Sigmoid colon (tissue), 4 donors: ENCODE measurements around the gene SLAMF9.

ENCODE experiments used
- EP300 ChIP-seq, 4 donors: sonication (generic); formaldehyde crosslinking; IDR thresholded peaks; one replicate each; pipeline ENCODE4 v1.6.1; 2017; ENCODE audit warnings: antibody characterized with exemption in 4 of 4
- POLR2A ChIP-seq, 2 donors: fragments of 450-650 bp; IDR thresholded peaks; one replicate each; pipeline ENCODE4 v1.6.1; 2016; ENCODE audit warnings: antibody characterized with exemption in 2 of 2, mild to moderate bottlenecking in 2 of 2, moderate library complexity in 2 of 2
- TF ChIP-seq, protein P1 (sequence below), 4 experiments: fragments of 450-650 bp in 3 of 4; fragments of 200-600 bp in 1 of 4; IDR thresholded peaks; one replicate each; pipeline ENCODE4 v1.5.1; 2016 to 2019; ENCODE audit warnings: antibody characterized with exemption in 4 of 4, mild to moderate bottlenecking in 3 of 4, moderate library complexity in 2 of 4

DNA sequence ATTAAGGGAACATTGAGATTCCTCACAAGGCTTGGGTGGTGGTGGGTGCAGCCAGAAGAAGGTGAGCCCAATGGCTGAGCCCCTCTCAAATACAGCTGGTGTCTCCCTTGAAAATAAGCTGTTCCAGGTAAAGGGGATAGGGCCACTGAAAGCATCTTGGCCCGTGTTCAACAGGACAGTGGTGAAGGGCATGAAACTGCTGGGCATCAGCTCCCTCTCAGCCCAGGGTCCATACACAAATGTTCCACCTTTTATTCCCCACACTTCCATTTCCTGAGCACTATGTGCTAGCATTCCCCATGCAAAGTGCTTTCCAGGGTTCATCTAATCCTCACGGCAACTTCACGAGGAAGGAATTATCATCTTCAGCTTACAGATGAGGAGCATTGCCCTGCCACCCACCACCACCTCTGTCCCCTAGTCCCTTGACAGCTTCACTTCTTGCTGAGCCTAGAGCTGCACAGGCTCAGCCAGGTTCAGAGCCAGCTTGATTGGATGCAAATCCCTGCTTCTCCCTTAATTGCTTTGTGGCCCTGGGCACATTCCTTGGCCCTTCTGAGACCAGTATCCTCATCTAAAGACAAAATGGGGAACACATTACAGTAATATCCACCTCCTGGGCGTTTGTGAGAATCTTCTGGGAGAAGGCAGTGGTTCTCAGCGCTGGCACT is 38.3 kb downstream of the SLAMF9 start:
- TF ChIP-seq, protein P1, sequence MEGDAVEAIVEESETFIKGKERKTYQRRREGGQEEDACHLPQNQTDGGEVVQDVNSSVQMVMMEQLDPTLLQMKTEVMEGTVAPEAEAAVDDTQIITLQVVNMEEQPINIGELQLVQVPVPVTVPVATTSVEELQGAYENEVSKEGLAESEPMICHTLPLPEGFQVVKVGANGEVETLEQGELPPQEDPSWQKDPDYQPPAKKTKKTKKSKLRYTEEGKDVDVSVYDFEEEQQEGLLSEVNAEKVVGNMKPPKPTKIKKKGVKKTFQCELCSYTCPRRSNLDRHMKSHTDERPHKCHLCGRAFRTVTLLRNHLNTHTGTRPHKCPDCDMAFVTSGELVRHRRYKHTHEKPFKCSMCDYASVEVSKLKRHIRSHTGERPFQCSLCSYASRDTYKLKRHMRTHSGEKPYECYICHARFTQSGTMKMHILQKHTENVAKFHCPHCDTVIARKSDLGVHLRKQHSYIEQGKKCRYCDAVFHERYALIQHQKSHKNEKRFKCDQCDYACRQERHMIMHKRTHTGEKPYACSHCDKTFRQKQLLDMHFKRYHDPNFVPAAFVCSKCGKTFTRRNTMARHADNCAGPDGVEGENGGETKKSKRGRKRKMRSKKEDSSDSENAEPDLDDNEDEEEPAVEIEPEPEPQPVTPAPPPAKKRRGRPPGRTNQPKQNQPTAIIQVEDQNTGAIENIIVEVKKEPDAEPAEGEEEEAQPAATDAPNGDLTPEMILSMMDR (IDR thresholded peaks at IDR 0.05), result no peak
- TF ChIP-seq POLR2A (IDR thresholded peaks at IDR 0.05) (no peak), EP300 (IDR thresholded peaks at IDR 0.05) (no peak)
